ENCODE results near the gene TPD52L2. TPM values are rescaled to one million over a fixed set of nuclear protein-coding genes. Genes with fewer than 3 reads are reported as not detected.

TPD52L2 gene
- polyA plus RNA-seq, 3 donors, result 137 to 167 (median 144) TPM

DNA sequence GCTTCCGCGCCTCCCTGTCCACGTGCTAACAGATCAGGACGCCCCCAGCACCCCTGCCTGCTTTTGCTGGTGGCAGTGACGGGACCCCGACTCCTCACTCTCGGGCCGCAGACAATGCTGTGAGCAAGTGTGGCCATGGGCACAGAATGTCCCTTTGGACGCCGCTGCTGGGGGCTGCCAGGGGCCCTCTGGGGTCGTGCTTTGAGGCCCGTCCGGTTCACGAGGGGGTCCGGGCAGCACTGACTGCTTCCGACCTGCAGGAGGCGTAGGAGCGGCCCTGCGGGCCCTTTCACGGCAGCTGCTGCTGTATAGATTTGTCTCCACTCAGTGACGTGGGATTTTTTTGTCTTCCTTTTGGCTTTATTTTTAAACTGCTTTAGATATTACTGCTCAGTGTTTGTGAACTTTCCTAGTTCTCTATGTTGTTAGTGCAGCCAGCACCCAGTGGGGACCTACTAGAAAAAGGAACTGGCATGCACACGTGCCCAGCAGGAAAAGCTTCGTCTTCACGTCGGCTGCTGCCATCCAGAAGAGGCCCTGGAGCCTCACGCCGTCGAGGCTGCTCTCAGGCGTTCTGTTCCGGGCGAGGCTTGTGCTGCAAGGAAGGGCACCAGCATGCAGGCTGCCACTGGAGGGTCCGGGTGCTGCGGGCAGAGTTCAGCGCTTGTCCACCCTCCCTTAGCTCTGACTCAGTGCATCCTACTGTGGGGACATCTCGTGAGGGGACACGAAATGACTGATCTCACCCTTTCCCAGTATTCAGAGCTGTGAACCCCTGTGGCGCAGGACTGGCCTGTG lies 69.4 kb downstream of the TPD52L2 start:
- Mint-ChIP-seq H3K36me3 (peaks cover 58 to 86% of the 10 kb centered on the region in 2 donors), H3K4me3 (no peak overlapping the region), H3K27me3 (ENCODE audit: low read depth in 3 of 3) (peaks cover 0 to 3% (median 0%) of the 10 kb centered on the region in 3 donors), H3K27ac (peak overlapping the region in 5 of 7 donors; percentile 7 to 75 (median 30)), H3K4me1 (peaks cover 13% of the 10 kb centered on the region), H3K9me3 (peaks cover 0 to 6% (median 0%) of the 10 kb centered on the region in 7 donors)
- H3K27me3 ChIP-seq (ENCODE audit: control insufficient read depth in 2 of 2, insufficient read depth in 2 of 2, low read length in 2 of 2), result no peaks in the 10 kb centered on the region
- H3K79me2 ChIP-seq (ENCODE audit: insufficient read depth, low read length), result peaks cover 99% of the 10 kb centered on the region
- no peak overlapping the region for H3K4me3 ChIP-seq (replicated peaks in 1 of 3; ENCODE audit: low read depth in 2 of 3, low read length in 3 of 3)
- peaks cover 71 to 91% of the 10 kb centered on the region in 2 donors for H3K36me3 ChIP-seq (replicated peaks in 1 of 2; ENCODE audit: control insufficient read depth in 1 of 2, insufficient read depth in 2 of 2, low read length in 2 of 2)
- H3K9me3 ChIP-seq (replicated peaks in 1 of 2; ENCODE audit: control insufficient read depth in 1 of 2, insufficient read depth in 1 of 2, low read length in 2 of 2), result no peaks in the 10 kb centered on the region
- peak overlapping the region in 1 of 2 donors; percentile 45 for H3K27ac ChIP-seq (ENCODE audit: low read depth in 1 of 2, low read length in 2 of 2)
- peak; percentile 45 for TF ChIP-seq CTCF (IDR thresholded peaks at IDR 0.05)
- no peak overlapping the region for H3K4me2 ChIP-seq (replicated peaks; ENCODE audit: extremely low read depth, low read length, poor library complexity, severe bottlenecking)
- no peak for DNase-seq
- no peak overlapping the region for H3K9ac ChIP-seq (ENCODE audit: insufficient read depth, low read length, poor library complexity, severe bottlenecking)
- H4K20me1 ChIP-seq (ENCODE audit: insufficient read depth, low read length), result peaks cover 100% of the 10 kb centered on the region
- peaks cover 4 to 9% of the 10 kb centered on the region in 2 donors for H3K4me1 ChIP-seq (ENCODE audit: control insufficient read depth in 1 of 2, insufficient read depth in 2 of 2, low read length in 2 of 2)
- WGBS (ENCODE audit: insufficient coverage), result 83% methylated on average over 32 of the region's 37 CpGs
- intact Hi-C loops (cut with micrococcal nuclease), result no loop called here
- H2AFZ ChIP-seq (ENCODE audit: insufficient read depth, low read depth, low read length, poor library complexity, severe bottlenecking), result no peak overlapping the region

- Histone ChIP-seq H3K4me2 (replicated peaks; ENCODE audit: extremely low read depth, low read length, poor library complexity, severe bottlenecking) (no peak overlapping the region), H2AFZ (ENCODE audit: insufficient read depth, low read depth, low read length, poor library complexity, severe bottlenecking) (no peak overlapping the region), H3K4me1 (ENCODE audit: control insufficient read depth in 1 of 2, insufficient read depth in 2 of 2, low read length in 2 of 2) (peaks cover 7 to 12% of the 10 kb centered on the region in 2 donors), H3K36me3 (replicated peaks in 1 of 2; ENCODE audit: control insufficient read depth in 1 of 2, insufficient read depth in 2 of 2, low read length in 2 of 2) (peaks cover 69 to 88% of the 10 kb centered on the region in 2 donors), H3K79me2 (ENCODE audit: insufficient read depth, low read length) (peaks cover 96% of the 10 kb centered on the region), H3K27ac (ENCODE audit: low read depth in 1 of 2, low read length in 2 of 2) (peak overlapping the region in 1 of 2 donors; percentile 45), H3K9ac (ENCODE audit: insufficient read depth, low read length, poor library complexity, severe bottlenecking) (no peak overlapping the region), H3K9me3 (replicated peaks in 1 of 2; ENCODE audit: control insufficient read depth in 1 of 2, insufficient read depth in 1 of 2, low read length in 2 of 2) (no peaks in the 10 kb centered on the region), H4K20me1 (ENCODE audit: insufficient read depth, low read length) (peaks cover 100% of the 10 kb centered on the region), H3K4me3 (replicated peaks in 1 of 3; ENCODE audit: low read depth in 2 of 3, low read length in 3 of 3) (no peak overlapping the region), H3K27me3 (ENCODE audit: control insufficient read depth in 2 of 2, insufficient read depth in 2 of 2, low read length in 2 of 2) (no peaks in the 10 kb centered on the region)
- Mint-ChIP-seq H3K4me3 (no peak overlapping the region), H3K27ac (peak overlapping the region in 1 of 7 donors; percentile 36), H3K4me1 (peaks cover 14% of the 10 kb centered on the region), H3K27me3 (ENCODE audit: low read depth in 3 of 3) (peaks cover 0 to 2% (median 0%) of the 10 kb centered on the region in 3 donors), H3K36me3 (peaks cover 53 to 83% of the 10 kb centered on the region in 2 donors), H3K9me3 (peaks cover 0 to 6% (median 0%) of the 10 kb centered on the region in 7 donors)
- no peak for TF ChIP-seq CTCF (IDR thresholded peaks at IDR 0.05)
- no peak for DNase-seq
- intact Hi-C loops (cut with micrococcal nuclease), result no loop called here
- WGBS (ENCODE audit: insufficient coverage), result 97% methylated on average over 9 of the region's 9 CpGs
These were observed 70.4 kb downstream of the TPD52L2 start for GRCh38 chr20:63935447-63935846.
